ENCODE measurements around the gene SMAD5.

Gene SMAD5

GRCh38 chr5:136132557-136133221 is at the start of gene SMAD5:
Gene SMAD5 (plus strand): TSS chr5:136132845. CDS start chr5:136153761, 20,916 bp downstream.
- peak; percentile 65 for DNase-seq (ENCODE audit: low read depth)

- DNase-seq (ENCODE audit: low read depth), result no peak
Observed at GRCh38 chr5:136084698-136085097, 47.9 kb upstream of the SMAD5 start.

- DNase-seq (ENCODE audit: low read depth), result no peak
Observed at GRCh38 chr5:136086783-136087566, 45.7 kb upstream of the SMAD5 start.

GRCh38 chr5:136087961-136088871 is 44.4 kb upstream of the SMAD5 start:
- no peak for DNase-seq (ENCODE audit: low read depth)

- DNase-seq (ENCODE audit: low read depth), result no peak
Observed at GRCh38 chr5:136089791-136090190, 42.9 kb upstream of the SMAD5 start.

- DNase-seq (ENCODE audit: low read depth), result no peak
Observed at GRCh38 chr5:136090319-136090718, 42.3 kb upstream of the SMAD5 start.

GRCh38 chr5:136094189-136094912 is 38.3 kb upstream of the SMAD5 start:
- no peak for DNase-seq (ENCODE audit: low read depth)

- DNase-seq (ENCODE audit: low read depth), result no peak
Observed at GRCh38 chr5:136094913-136095641, 37.6 kb upstream of the SMAD5 start.

GRCh38 chr5:136098176-136098575 is 34.5 kb upstream of the SMAD5 start:
- no peak for DNase-seq (ENCODE audit: low read depth)

- no peak for DNase-seq (ENCODE audit: low read depth)
Observed at GRCh38 chr5:136099870-136100269, 32.8 kb upstream of the SMAD5 start.

- no peak for DNase-seq (ENCODE audit: low read depth)
Observed at GRCh38 chr5:136101884-136102283, 30.8 kb upstream of the SMAD5 start.

GRCh38 chr5:136103118-136103517 is 29.5 kb upstream of the SMAD5 start:
- no peak for DNase-seq (ENCODE audit: low read depth)

GRCh38 chr5:136104306-136104965 is 28.2 kb upstream of the SMAD5 start:
- DNase-seq (ENCODE audit: low read depth), result no peak

- no peak for DNase-seq (ENCODE audit: low read depth)
Observed at GRCh38 chr5:136106351-136107031, 26.2 kb upstream of the SMAD5 start.

GRCh38 chr5:136108180-136108611 is 24.4 kb upstream of the SMAD5 start:
- no peak for DNase-seq (ENCODE audit: low read depth)

- no peak for DNase-seq (ENCODE audit: low read depth)
Observed at GRCh38 chr5:136108766-136109165, 23.9 kb upstream of the SMAD5 start.

GRCh38 chr5:136109453-136110135 is 23.1 kb upstream of the SMAD5 start:
- no peak for DNase-seq (ENCODE audit: low read depth)

- no peak for DNase-seq (ENCODE audit: low read depth)
Observed at GRCh38 chr5:136113606-136114005, 19.0 kb upstream of the SMAD5 start.

- no peak for DNase-seq (ENCODE audit: low read depth)
Observed at GRCh38 chr5:136114414-136115125, 18.1 kb upstream of the SMAD5 start.
